HG02588 (cell line): ENCODE measurements around the gene TNFAIP8L1.
"Not testable (repeated sequence)": the region's sequence is repeated elsewhere in the genome, so short reads cannot be mapped to it uniquely, and the experiment has no call there.

Source experiments
- ATAC-seq: cut with Tn5 transposase; IDR thresholded peaks from one replicate; pipeline ENCODE4 v1.9.1; 2021; ENCODE audit warnings: mild to moderate bottlenecking, moderate library complexity; ENCODE audit not compliant: unreplicated experiment

Gene TNFAIP8L1

DNA sequence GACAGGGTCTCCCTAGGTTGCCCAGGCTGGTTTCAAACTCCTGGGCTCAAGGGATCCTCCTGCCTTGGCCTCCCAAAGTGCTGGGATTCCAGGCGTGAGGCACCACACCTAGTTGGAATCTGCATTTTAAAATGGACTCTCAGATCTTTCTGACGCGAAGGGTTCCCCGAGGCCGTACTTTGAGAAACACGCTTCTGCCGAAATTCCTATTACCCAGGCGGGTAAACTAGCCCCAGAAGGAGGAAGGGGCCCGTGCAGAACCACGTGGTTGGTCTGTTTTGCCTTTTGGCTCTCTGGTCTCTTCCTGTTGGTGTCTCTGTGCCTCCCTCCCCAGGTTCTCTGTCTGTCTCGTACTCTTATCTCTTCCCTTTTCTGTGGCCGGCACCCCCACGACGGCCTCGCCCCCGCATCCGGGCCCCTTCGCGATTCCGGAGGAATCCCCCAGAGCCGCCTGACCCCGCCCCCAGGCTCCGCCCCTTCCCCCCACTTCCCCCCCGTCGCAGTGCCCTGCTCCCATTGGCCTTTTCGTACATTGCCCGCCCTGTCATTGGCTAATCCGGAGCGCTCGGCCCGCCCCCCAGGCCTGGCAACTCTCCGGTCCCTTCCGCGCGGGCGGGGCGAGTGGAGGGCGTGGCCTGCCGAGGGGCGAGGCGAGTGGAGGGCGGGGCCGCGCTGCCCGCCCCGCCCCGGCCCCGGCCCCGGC lies at the start of gene TNFAIP8L1:
TNFAIP8L1 (plus strand) TSS at position 689 of the 703 bp plus-strand sequence. CDS start 12,354 bp downstream, outside the sequence.
- peak; percentile 75 for ATAC-seq

DNA sequence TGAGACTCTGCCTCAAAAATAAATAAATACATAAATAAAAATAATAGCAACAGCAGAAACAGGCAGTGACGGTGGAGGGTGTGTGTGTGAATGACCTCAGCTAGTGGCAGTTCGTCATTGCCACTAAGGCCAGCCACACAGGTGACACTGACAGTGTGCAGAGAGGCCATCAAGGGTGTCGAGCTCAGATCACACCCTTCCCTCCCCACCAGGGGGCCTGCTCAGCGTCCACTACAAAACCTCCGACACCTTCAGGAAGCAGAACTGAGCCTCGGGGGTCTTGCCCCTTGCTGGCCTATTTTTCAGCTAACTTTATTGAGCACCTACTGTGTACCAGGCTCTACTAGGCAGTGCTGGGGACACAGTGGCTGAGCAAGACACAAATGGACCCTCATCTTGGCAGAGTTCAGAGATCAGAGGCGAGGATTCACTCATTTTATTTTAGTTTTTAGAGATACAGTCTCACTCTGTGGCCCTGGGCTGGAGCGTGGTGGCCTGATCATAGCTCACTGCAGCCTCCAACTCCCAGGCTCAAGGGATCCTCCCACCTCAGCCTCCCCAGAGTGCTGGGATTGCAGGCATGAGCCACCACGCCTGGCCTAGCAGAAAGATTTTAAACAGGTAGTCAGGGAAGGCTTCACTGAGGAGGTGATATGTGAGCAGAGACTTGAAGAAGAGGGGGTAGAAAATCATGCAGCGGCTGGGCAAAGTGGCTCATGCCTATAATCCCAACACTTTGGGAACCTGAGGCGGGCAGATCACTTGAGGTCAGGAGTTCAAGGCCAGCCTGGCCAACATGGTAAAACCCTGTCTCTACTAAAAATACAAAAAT lies 49.5 kb upstream of the TNFAIP8L1 start:
- no peak for ATAC-seq

DNA sequence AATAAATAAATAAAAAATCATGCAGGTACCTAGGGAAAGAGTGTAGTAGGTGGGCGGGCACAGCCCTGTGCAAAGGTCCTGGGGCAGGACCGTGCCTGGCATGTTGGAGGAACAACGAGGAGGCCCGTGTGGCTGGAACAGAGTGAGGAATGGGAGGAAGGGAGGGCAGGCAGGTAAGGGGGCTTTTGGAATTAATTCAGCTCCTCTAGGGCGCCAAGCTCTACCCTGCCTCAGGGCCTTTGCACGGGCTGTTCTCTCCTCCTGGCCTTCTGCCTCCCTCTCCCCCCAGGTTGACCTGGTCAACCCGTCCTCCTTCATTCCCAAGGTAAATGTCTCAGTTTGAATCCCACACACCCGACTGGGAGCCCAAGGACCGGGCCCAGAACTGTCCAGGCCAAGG lies 48.8 kb upstream of the TNFAIP8L1 start:
- ATAC-seq: no peak

DNA sequence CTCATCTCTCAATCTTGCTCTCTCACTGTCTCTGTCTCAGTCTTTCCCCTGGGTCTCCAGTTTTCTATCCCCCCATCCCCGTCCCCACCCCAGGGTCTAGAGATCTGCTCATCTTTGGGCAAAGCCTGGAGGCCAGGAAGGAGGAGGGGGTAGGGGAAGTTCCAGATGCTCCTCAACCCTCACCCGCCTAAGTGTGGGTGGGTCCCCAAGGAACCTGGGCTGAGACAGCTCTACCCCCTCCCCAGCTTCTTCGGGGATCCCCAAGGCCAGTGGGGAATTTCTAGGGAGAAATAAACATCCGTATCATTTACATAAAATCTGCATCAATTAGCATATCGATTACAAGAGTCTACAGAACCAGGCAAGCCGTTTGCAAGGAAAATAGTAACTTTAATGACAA lies 48.0 kb upstream of the TNFAIP8L1 start:
- no peak for ATAC-seq

DNA sequence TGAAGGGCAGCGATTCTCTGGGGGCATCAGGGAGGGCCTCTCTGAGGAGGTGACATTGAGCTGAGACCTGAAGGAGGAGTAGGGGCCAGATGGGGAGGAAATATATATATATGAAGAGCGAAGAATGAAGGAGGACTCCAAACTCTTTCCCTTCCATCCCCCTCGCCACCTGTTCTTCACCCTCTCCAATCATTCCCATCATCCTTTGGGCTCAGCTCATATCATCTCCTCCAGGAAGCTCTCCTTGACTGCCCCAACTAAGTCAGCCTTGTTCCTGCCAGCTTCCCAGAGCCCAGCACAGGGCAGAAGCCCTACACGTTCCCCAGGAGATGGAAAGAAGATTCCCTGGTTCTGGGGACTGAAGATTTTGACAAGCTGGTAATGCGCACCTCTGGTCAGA lies 46.9 kb upstream of the TNFAIP8L1 start:
- ATAC-seq: no peak

DNA sequence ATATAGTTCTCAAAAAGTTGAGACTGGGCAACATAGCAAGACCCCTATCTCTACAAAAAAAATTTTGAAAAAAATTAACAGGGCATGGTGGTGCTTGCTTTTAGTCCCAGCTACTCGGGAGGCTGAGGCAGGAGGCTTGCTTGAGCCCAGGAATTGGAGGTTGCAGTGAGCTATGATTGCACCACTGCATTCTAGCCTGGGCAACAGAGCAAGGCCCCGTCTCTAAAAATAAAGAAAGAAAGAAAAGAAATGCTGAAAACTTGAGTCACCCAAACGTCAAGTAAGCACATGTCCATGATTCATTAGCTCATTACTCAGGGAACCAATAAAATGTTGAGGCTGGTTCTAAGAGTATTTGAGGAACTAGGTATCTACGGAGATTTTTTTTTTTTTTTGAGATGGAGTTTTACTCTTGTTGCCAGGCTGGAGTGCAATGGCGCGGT lies 45.9 kb upstream of the TNFAIP8L1 start:
- ATAC-seq: no peak

DNA sequence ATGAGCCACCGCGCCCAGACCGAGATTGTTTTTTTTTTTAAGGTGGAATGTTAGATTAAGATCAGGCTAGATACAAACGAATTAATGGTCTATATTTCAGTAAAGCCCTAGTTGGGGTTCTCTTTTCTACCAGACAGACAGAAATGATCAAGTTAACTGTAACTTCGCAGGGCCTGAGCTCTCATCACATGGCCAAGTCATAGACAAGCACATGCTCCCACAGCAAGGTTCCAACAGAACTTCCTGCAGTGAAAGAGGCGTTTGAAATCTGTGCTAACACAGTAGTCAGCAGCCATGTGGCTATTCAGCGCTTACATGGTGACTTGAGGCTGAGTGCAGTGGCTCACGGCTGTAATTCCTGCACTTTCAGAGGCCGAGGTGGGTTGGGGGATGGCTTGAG lies 45.1 kb upstream of the TNFAIP8L1 start:
- ATAC-seq: no peak

DNA sequence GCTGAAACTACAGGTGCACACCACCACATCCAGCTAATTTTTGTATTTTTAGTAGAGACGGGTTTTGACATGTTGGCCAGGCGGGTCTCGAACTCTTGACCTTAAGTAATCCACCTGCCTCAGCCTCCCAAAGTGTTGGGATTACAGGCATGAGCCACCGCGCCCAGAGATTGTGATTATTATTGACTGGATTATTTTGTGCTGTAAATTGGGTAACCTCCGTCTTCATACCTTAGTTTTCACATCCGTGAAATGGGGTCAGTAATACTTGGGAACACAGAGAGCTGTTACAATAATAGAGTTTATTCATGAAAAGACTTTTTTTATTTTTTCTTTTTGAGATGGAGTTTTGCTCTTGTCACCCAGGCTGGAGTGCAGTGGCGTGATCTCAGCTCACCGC lies 44.2 kb upstream of the TNFAIP8L1 start:
- not testable (repeated sequence) for ATAC-seq

DNA sequence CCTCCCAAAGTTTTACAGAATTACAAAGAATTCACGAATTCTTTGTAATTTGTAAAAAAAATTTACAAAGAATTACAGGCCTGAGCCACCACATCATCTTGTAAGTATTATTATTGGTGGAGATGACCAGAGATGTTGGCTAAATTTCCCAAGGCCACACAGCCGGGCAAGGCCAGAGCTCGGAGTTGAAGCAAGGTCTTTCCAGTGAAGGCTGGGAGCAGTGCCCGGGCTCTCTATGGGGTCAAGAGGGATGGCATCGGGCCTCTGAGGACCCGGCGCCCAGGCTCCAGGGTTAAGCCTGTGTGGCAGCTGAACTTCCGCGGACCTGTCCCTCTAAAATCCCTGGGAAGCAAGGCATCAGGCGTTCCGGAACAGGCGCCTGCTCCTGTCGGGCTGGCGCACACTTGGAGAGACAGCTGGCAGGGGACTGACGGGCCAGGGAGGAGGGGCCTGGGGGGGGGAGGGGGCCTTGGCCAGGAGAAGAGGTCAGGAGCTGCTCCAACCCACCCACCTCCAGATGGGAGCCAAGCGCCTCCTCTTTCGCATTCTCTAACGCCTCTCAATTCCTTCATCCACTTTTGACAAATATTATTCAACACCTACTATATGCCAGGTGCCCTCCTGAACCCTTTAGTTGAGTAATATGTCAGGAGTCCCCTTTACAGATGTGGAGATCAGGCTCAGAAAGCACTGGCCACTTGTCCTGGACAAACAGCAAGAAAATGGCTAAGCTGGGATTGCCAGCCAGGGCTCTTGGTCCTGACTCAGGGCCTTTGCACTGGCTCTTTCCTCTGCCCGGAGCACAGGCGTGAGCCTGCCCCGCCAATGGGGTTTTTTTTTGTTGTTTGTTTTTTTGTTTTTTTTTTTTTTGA lies 43.0 kb upstream of the TNFAIP8L1 start:
- ATAC-seq: no peak

DNA sequence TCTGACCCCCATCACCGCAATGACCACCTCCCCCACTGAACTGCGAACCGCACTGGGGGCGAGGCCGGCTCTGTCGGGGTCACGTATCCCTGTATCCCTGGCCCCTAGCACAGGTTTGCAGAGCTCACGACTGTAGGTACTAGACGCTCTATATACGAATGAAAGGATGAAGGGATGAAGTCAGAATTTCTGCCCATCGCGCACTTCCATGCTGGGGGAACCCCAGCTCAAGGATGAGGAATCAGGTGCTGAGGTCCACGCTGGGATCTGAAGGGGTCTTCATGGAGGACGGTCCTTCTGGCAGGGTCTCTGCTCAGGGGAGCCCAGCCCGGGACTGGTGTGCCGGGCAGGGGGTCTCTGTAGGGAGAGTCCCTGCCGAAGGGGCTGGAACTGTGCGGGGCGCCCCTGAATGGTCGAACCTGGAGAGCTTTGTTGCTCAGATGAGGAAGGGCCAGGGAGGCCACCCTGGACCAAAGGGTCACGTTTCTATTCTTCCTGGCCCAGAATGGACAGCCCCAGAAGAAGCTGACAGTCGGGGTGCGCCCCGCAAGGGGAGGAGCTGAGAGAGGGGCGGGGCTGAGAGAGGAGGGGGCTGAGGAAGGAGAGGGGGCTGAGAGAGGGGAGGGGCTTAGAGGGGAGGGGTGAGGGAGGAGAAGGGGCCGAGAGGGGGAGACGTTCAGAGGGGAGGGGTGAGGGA lies 41.9 kb upstream of the TNFAIP8L1 start:
- no peak for ATAC-seq

DNA sequence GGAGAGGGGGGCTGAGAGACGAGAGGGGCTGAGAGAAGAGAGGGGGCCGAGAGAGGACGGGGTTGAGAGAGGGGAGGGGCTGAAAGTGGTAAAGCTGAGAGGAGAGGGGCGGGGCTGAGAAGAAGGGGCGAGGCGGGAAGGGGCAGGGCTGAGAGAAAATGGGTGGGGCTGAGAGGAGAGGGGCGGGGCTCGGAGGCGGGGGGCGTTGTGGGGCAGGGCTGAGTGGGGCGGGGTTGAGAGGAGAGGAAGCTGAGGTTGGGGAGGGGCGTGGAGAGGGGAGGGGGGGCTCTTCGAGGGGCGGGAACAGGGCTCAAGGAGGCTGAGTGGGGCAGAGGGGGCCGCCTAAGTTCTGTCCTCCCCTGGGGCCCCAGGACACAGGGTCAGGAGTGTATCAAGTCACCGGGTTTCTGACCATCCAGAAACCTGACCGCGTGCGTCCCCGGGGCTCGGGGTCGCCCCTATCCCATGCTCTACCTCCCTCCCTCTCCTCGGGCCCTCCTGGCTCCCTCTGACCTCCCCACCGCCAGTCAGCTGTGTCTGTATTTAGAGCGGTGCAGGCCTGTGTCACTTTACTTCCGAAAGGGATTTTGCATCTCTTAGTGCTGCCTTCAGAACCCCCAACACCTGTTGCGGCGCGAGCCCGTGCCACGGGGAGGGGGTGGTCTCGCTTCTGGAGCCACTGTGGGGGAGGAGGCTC lies 41.2 kb upstream of the TNFAIP8L1 start:
- ATAC-seq: no peak

DNA sequence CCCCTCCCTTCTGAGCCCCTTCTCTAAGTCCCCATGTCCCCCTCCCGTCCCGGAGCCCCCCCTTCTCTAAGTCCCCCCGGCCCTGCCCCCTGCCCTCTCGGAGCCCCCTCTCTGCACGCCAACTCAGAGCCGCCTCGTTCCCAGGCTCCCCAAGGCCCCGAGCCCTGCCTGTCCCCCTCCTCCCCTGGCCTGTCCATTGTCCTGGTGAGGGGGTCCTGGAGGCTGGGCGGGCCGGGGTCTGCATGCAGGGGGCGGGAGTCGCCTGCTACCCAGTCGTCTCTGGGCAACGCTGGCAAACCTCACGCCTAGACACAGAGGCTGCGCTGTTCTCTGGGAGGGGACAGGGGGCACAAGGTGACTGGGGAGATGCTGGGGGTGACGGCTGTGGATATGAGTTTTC lies 40.6 kb upstream of the TNFAIP8L1 start:
- no peak for ATAC-seq

DNA sequence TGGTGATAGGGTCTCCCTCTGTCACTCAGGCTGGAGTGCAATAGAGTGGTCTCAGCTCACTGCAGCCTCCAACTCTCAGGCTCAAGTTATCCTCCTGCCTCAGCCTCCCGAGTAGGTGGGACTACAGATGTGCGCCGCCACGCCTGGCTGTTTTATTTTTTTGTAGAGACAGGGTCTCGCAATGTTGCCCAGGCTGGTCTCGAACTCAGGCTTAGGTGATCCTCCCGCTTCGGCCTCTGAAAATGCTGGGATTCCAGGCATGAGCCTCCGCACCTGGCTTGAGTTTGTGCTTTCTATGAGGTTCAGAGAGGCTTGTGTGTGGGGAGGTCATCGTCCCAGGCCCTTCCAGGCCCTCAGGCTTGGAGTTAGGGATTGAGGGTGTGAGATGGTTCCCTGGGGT lies 39.2 kb upstream of the TNFAIP8L1 start:
- no peak for ATAC-seq

DNA sequence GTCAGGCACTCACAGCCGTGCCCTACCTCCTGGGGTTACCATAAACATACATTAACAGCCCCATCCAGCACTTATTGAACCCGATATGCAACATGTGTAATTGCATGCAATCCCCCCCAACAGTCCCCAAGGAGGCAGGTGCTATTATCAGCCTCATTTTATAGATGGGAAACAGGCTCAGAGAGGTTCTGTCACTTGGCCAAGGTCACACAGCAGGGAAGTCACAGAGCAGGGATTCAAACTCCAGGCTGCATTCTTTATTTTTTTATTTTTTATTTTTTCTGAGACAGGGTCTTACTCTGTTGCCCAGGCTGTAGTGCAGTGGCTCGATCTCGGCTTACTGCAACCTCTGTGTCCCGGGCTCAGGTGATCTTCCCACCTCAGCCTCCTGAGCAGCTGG lies 38.4 kb upstream of the TNFAIP8L1 start:
- ATAC-seq: no peak

DNA sequence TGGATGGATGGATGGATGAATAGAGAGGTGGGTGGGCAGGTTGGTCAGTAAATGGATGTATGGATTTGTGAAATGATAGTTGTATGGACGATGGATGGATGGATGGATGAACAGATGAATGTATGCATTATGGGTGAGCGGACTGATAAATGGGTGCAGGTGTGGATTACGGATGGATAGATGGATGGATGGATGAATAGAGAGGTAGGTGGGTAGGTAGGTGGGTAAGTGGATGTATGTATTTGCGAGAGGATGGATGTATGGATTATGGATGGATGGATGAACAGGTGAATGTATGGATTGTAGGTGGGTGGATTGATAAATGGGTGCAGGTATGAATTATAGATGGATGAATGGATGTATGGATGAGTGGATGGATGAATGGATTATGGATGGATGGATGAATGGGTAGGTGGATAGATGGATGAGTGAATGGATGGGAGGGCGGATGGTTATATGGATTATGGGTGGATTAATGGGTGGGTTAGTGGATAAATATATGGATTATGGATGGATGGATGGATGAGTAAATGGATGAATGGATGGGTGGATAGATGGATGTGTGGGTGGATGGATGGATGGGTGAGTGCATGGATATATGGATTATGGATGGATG lies 37.0 kb upstream of the TNFAIP8L1 start:
- ATAC-seq: no peak

DNA sequence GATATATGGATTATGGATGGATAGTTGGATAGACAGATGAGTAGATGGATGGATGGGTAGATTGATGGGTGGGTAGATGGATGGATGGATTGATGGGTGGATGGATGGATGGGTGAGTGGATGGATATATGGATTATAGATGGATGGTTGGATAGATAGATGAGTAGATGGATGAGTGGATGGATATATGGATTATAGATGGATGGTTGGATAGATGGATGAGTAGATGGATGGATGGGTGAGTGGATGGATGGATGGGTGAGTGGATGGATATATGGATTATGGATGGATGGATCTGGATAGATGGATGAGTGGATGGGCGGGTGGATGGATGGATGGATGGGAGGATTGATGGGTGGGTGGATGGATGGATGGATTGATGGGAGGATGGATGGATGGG lies 36.4 kb upstream of the TNFAIP8L1 start:
- ATAC-seq: no peak

DNA sequence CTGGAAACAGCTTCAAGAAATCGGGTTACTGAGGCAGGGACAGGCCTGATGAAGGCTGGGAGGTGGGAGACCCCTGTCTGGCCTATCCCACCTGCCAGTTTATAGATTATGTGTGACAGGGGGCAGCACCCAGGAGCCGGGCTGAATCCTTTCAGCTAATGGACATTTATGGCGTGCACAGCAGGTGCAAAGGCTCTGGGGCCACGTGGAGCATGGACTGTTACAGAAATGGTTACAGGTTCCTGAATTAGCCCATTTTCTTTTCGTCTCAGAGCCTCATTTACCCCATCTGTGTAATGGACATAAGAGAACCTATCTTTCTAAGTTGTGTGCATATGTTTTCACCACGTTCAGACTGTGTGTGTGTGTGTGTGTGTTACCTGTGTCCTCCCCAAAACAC lies 34.4 kb upstream of the TNFAIP8L1 start:
- no peak for ATAC-seq

DNA sequence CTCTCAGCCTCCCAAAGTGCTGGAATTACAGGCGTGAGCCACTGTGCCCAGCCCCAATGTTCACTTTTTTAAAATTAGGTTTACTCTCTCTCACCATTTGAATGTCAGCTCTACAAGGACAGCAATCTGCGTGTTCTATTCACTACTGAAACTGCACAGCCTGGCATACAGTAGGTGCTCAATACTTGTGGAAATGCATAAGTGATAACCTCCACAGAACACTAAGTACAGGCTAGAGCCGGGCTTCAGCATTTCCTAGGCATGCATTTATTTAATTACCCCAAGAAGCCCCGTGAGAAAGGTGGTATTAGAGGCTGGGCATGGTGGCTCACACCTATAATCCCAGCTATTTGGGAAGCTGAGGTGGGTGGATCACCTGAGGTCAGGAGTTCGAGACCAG lies 33.1 kb upstream of the TNFAIP8L1 start:
- no peak for ATAC-seq

DNA sequence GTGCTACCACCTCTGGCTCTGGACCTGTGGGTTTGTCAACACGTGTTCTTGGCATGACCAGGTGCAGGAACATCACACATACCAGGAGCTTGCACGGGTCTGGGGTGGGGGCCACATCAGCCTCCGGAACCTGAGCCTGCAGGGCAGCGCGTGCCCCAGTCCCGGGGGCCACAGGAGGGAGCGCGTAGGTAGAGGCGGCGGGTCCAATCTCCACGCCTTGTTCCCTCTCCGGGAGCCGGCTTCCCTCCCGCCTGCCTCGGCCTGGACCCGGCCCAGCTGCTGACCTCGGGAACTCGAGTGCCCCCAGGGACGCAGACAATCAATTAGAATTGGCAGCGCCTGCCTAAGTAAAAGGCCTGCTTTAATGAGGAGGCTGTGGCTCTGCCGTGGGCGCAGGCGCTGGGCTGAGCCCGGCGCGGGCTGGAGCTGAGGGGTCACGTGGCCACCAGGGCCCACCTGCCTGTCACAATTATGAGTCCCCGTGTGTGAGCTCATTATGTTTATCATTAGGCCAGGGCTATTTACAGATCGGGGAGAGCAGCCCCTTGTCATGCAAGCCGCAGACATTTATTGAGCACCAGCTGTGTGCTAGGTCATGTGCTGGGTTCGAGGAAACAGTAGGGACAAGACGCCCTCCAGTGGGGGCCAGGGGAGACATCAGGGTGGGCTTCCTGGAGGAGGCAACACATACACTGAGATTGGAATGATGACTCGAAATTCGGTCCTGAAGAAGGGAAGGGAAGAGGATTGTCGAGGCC lies 32.2 kb upstream of the TNFAIP8L1 start:
- ATAC-seq: no peak
